ENCODE data around the gene GALNT6.

Gene GALNT6

DNA sequence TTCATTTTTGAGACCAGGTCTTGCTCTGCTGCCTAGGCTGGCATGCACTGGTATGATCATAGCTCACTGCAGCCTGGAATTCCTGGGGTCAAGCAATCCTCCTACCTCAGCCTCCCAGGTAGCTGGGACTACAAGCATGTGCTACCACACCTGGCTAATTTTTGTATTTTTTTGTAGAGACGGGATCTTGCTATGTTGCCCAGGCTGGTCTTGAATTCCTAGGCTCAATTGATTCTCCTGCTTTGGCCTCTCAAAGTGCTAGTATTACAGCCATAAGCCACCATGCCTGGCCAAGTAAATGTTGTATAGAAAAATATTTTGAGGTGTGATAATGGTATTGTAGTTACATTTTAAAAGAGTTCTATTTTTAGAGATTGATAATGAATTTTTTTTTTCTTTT, 79.8 kb downstream of the GALNT6 start:
- Histone ChIP-seq H3K4me1 (peaks cover 3 to 20% (median 6%) of the 10 kb centered on the region in 10 experiments; a peak in 18 of 20 replicates), H3K36me3 (peaks cover 0 to 99% (median 0%) of the 10 kb centered on the region in 11 experiments; a peak in 8 of 22 replicates), H3K9ac (no peak overlapping the region), H3K4me3 (no peak overlapping the region), H3K27me3 (no peaks in the 10 kb centered on the region), H3K4me2 (no peak overlapping the region), H4K20me1 (peaks cover 0 to 89% (median 0%) of the 10 kb centered on the region in 11 experiments; a peak in 5 of 22 replicates), H3K9me3 (replicated peaks in 1 of 11) (peaks cover 0 to 5% (median 0%) of the 10 kb centered on the region in 11 experiments; a peak in 1 of 22 replicates), H3K27ac (no peak overlapping the region)
- TF ChIP-seq Cebpa-rat (IDR thresholded peaks at IDR 0.05) = no peak

- no peaks in the 10 kb centered on the region for H3K27me3 ChIP-seq
- H3K36me3 ChIP-seq = peaks cover 0 to 100% (median 0%) of the 10 kb centered on the region in 11 experiments; a peak in 9 of 22 replicates
- H3K4me2 ChIP-seq = no peak overlapping the region; a peak in 1 of 22 replicates
- peak overlapping the region in 1 of 11 experiments; percentile 15; a peak in 1 of 22 replicates for H3K9ac ChIP-seq
- TF ChIP-seq Cebpa-rat (IDR thresholded peaks at IDR 0.05) = no peak
- peaks cover 7 to 27% (median 10%) of the 10 kb centered on the region in 10 experiments; a peak in 18 of 20 replicates for H3K4me1 ChIP-seq
- H3K4me3 ChIP-seq = no peak overlapping the region
- H4K20me1 ChIP-seq = peaks cover 0 to 92% (median 0%) of the 10 kb centered on the region in 11 experiments; a peak in 5 of 22 replicates
- 0 out of 22 replicates have a peak, but pooled peaks cover 0 to 4% (median 0%) of the 10 kb centered on the region in 11 experiments for H3K9me3 ChIP-seq (replicated peaks in 1 of 11)
- no peak overlapping the region for H3K27ac ChIP-seq
Measured at GRCh38 chr12:51307655-51308593, 83.3 kb downstream of the GALNT6 start.

- H3K36me3 ChIP-seq = peaks cover 0 to 100% (median 0%) of the 10 kb centered on the region in 11 experiments; a peak in 10 of 22 replicates
- peaks cover 0 to 97% (median 0%) of the 10 kb centered on the region in 11 experiments; a peak in 5 of 22 replicates for H4K20me1 ChIP-seq
- peak overlapping the region; percentile 1 to 58 (median 36); a peak in 15 of 22 replicates for H3K4me2 ChIP-seq
- H3K4me3 ChIP-seq = no peak overlapping the region
- no peaks in the 10 kb centered on the region for H3K27me3 ChIP-seq
- no peak for TF ChIP-seq Cebpa-rat (IDR thresholded peaks at IDR 0.05)
- H3K9me3 ChIP-seq (replicated peaks in 1 of 11) = no peaks in the 10 kb centered on the region
- H3K27ac ChIP-seq = peak overlapping the region in 3 of 11 experiments; percentile 39 to 62 (median 45); a peak in 7 of 22 replicates
- H3K4me1 ChIP-seq = peaks cover 7 to 27% (median 10%) of the 10 kb centered on the region in 10 experiments; a peak in 18 of 20 replicates
- H3K9ac ChIP-seq = no peak overlapping the region
Measured at GRCh38 chr12:51306507-51306906, 84.7 kb downstream of the GALNT6 start.

Measured in BLaER1 treated with 17β-estradiol and CSF1 and Interleukin-3, amounts not matched to agents 10 nM and 100 nM (cell line).